Measurements from ENCODE around the gene SETD7.
A peak's percentile ranks its signal among the peaks of the same experiment; 100 is the strongest.

SETD7 gene

GRCh38 chr4:139537292-139537691, 18.7 kb downstream of the SETD7 start:
- H3K27ac ChIP-seq (ENCODE audit: low read length), result no peak overlapping the region
- H3K36me3 ChIP-seq (ENCODE audit: control insufficient read depth in 1 of 2, insufficient read depth in 2 of 2, low read length in 2 of 2), result peaks cover 0 to 9% of the 10 kb centered on the region in 2 donors
- H3K4me3 ChIP-seq (ENCODE audit: low read depth in 1 of 2, low read length in 2 of 2), result no peak overlapping the region
- no peaks in the 10 kb centered on the region for H3K9me3 ChIP-seq (ENCODE audit: control insufficient read depth in 1 of 2, low read length in 2 of 2)
- peaks cover 0 to 6% of the 10 kb centered on the region in 2 donors for H3K4me1 ChIP-seq (ENCODE audit: control insufficient read depth in 1 of 2, insufficient read depth in 2 of 2, low read length in 2 of 2)
- no peaks in the 10 kb centered on the region for H3K27me3 ChIP-seq (ENCODE audit: low read depth, low read length)

- H3K27me3 ChIP-seq (ENCODE audit: low read depth, low read length), result no peaks in the 10 kb centered on the region
- H3K4me3 ChIP-seq (ENCODE audit: low read depth in 1 of 2, low read length in 2 of 2), result no peak overlapping the region
- no peak overlapping the region for H3K27ac ChIP-seq (ENCODE audit: low read length)
- no peaks in the 10 kb centered on the region for H3K9me3 ChIP-seq (ENCODE audit: control insufficient read depth in 1 of 2, low read length in 2 of 2)
- H3K4me1 ChIP-seq (ENCODE audit: control insufficient read depth in 1 of 2, insufficient read depth in 2 of 2, low read length in 2 of 2), result peaks cover 0 to 6% of the 10 kb centered on the region in 2 donors
- peaks cover 5 to 9% of the 10 kb centered on the region in 2 donors for H3K36me3 ChIP-seq (ENCODE audit: control insufficient read depth in 1 of 2, insufficient read depth in 2 of 2, low read length in 2 of 2)
These were observed 20.2 kb downstream of the SETD7 start for GRCh38 chr4:139535871-139536234.

- Histone ChIP-seq H3K27ac (ENCODE audit: low read length) (no peak overlapping the region), H3K4me3 (ENCODE audit: low read depth in 1 of 2, low read length in 2 of 2) (no peak overlapping the region), H3K36me3 (ENCODE audit: control insufficient read depth in 1 of 2, insufficient read depth in 2 of 2, low read length in 2 of 2) (peaks cover 5 to 9% of the 10 kb centered on the region in 2 donors)
These were observed 20.7 kb downstream of the SETD7 start for GRCh38 chr4:139535228-139535870.

GRCh38 chr4:139534287-139534950, 21.6 kb downstream of the SETD7 start:
- no peak overlapping the region for H3K27ac ChIP-seq (ENCODE audit: low read length)

More at GRCh38 chr4:139535228-139535870, 20.7 kb downstream of the SETD7 start:
- Histone ChIP-seq H3K27me3 (ENCODE audit: low read depth, low read length) (no peaks in the 10 kb centered on the region), H3K9me3 (ENCODE audit: control insufficient read depth in 1 of 2, low read length in 2 of 2) (no peaks in the 10 kb centered on the region), H3K4me1 (ENCODE audit: control insufficient read depth in 1 of 2, insufficient read depth in 2 of 2, low read length in 2 of 2) (peaks cover 0 to 6% of the 10 kb centered on the region in 2 donors)

GRCh38 chr4:139533511-139533910, 22.5 kb downstream of the SETD7 start:
- H3K36me3 ChIP-seq (ENCODE audit: control insufficient read depth in 1 of 2, insufficient read depth in 2 of 2, low read length in 2 of 2), result peaks cover 6 to 9% of the 10 kb centered on the region in 2 donors

More at GRCh38 chr4:139534287-139534950, 21.6 kb downstream of the SETD7 start:
- Histone ChIP-seq H3K4me3 (ENCODE audit: low read depth in 1 of 2, low read length in 2 of 2) (no peak overlapping the region), H3K27me3 (ENCODE audit: low read depth, low read length) (no peaks in the 10 kb centered on the region), H3K4me1 (ENCODE audit: control insufficient read depth in 1 of 2, insufficient read depth in 2 of 2, low read length in 2 of 2) (peaks cover 0 to 6% of the 10 kb centered on the region in 2 donors), H3K9me3 (ENCODE audit: control insufficient read depth in 1 of 2, low read length in 2 of 2) (no peaks in the 10 kb centered on the region), H3K36me3 (ENCODE audit: control insufficient read depth in 1 of 2, insufficient read depth in 2 of 2, low read length in 2 of 2) (peaks cover 5 to 9% of the 10 kb centered on the region in 2 donors)

GRCh38 chr4:139532947-139533346, 23.1 kb downstream of the SETD7 start:
- Histone ChIP-seq H3K36me3 (ENCODE audit: control insufficient read depth in 1 of 2, insufficient read depth in 2 of 2, low read length in 2 of 2) (peaks cover 9 to 11% of the 10 kb centered on the region in 2 donors), H3K27me3 (ENCODE audit: low read depth, low read length) (no peaks in the 10 kb centered on the region), H3K4me3 (ENCODE audit: low read depth in 1 of 2, low read length in 2 of 2) (no peak overlapping the region), H3K4me1 (ENCODE audit: control insufficient read depth in 1 of 2, insufficient read depth in 2 of 2, low read length in 2 of 2) (peaks cover 0 to 6% of the 10 kb centered on the region in 2 donors), H3K9me3 (ENCODE audit: control insufficient read depth in 1 of 2, low read length in 2 of 2) (no peaks in the 10 kb centered on the region), H3K27ac (ENCODE audit: low read length) (no peak overlapping the region)

More at GRCh38 chr4:139533511-139533910, 22.5 kb downstream of the SETD7 start:
- Histone ChIP-seq H3K4me3 (ENCODE audit: low read depth in 1 of 2, low read length in 2 of 2) (no peak overlapping the region), H3K27me3 (ENCODE audit: low read depth, low read length) (no peaks in the 10 kb centered on the region), H3K27ac (ENCODE audit: low read length) (no peak overlapping the region), H3K4me1 (ENCODE audit: control insufficient read depth in 1 of 2, insufficient read depth in 2 of 2, low read length in 2 of 2) (peaks cover 0 to 6% of the 10 kb centered on the region in 2 donors), H3K9me3 (ENCODE audit: control insufficient read depth in 1 of 2, low read length in 2 of 2) (no peaks in the 10 kb centered on the region)

- Histone ChIP-seq H3K9me3 (ENCODE audit: control insufficient read depth in 1 of 2, low read length in 2 of 2) (no peaks in the 10 kb centered on the region), H3K4me3 (ENCODE audit: low read depth in 1 of 2, low read length in 2 of 2) (no peak overlapping the region), H3K36me3 (ENCODE audit: control insufficient read depth in 1 of 2, insufficient read depth in 2 of 2, low read length in 2 of 2) (peaks cover 14 to 21% of the 10 kb centered on the region in 2 donors), H3K4me1 (ENCODE audit: control insufficient read depth in 1 of 2, insufficient read depth in 2 of 2, low read length in 2 of 2) (peaks cover 0 to 6% of the 10 kb centered on the region in 2 donors), H3K27ac (ENCODE audit: low read length) (no peak overlapping the region), H3K27me3 (ENCODE audit: low read depth, low read length) (no peaks in the 10 kb centered on the region)
These were observed 25.1 kb downstream of the SETD7 start for GRCh38 chr4:139530833-139531427.

- Histone ChIP-seq H3K27ac (ENCODE audit: low read length) (peak overlapping the region; percentile 4), H3K9me3 (ENCODE audit: control insufficient read depth in 1 of 2, low read length in 2 of 2) (no peaks in the 10 kb centered on the region), H3K27me3 (ENCODE audit: low read depth, low read length) (no peaks in the 10 kb centered on the region), H3K36me3 (ENCODE audit: control insufficient read depth in 1 of 2, insufficient read depth in 2 of 2, low read length in 2 of 2) (peaks cover 13 to 27% of the 10 kb centered on the region in 2 donors), H3K4me1 (ENCODE audit: control insufficient read depth in 1 of 2, insufficient read depth in 2 of 2, low read length in 2 of 2) (no peaks in the 10 kb centered on the region), H3K4me3 (ENCODE audit: low read depth in 1 of 2, low read length in 2 of 2) (no peak overlapping the region)
These were observed 27.5 kb downstream of the SETD7 start for GRCh38 chr4:139528377-139529005.

GRCh38 chr4:139526928-139527327, 29.1 kb downstream of the SETD7 start:
- Histone ChIP-seq H3K36me3 (ENCODE audit: control insufficient read depth in 1 of 2, insufficient read depth in 2 of 2, low read length in 2 of 2) (peaks cover 10 to 28% of the 10 kb centered on the region in 2 donors), H3K4me1 (ENCODE audit: control insufficient read depth in 1 of 2, insufficient read depth in 2 of 2, low read length in 2 of 2) (no peaks in the 10 kb centered on the region), H3K9me3 (ENCODE audit: control insufficient read depth in 1 of 2, low read length in 2 of 2) (no peaks in the 10 kb centered on the region), H3K27me3 (ENCODE audit: low read depth, low read length) (no peaks in the 10 kb centered on the region), H3K4me3 (ENCODE audit: low read depth in 1 of 2, low read length in 2 of 2) (no peak overlapping the region), H3K27ac (ENCODE audit: low read length) (no peak overlapping the region)

GRCh38 chr4:139525414-139525813, 30.6 kb downstream of the SETD7 start:
- Histone ChIP-seq H3K27me3 (ENCODE audit: low read depth, low read length) (no peaks in the 10 kb centered on the region), H3K36me3 (ENCODE audit: control insufficient read depth in 1 of 2, insufficient read depth in 2 of 2, low read length in 2 of 2) (peaks cover 17 to 36% of the 10 kb centered on the region in 2 donors), H3K4me1 (ENCODE audit: control insufficient read depth in 1 of 2, insufficient read depth in 2 of 2, low read length in 2 of 2) (no peaks in the 10 kb centered on the region), H3K9me3 (ENCODE audit: control insufficient read depth in 1 of 2, low read length in 2 of 2) (no peaks in the 10 kb centered on the region), H3K4me3 (ENCODE audit: low read depth in 1 of 2, low read length in 2 of 2) (no peak overlapping the region), H3K27ac (ENCODE audit: low read length) (no peak overlapping the region)

GRCh38 chr4:139524062-139524631, 31.9 kb downstream of the SETD7 start:
- Histone ChIP-seq H3K4me1 (ENCODE audit: control insufficient read depth in 1 of 2, insufficient read depth in 2 of 2, low read length in 2 of 2) (no peaks in the 10 kb centered on the region), H3K27me3 (ENCODE audit: low read depth, low read length) (no peaks in the 10 kb centered on the region), H3K27ac (ENCODE audit: low read length) (no peak overlapping the region), H3K9me3 (ENCODE audit: control insufficient read depth in 1 of 2, low read length in 2 of 2) (no peaks in the 10 kb centered on the region), H3K4me3 (ENCODE audit: low read depth in 1 of 2, low read length in 2 of 2) (no peak overlapping the region), H3K36me3 (ENCODE audit: control insufficient read depth in 1 of 2, insufficient read depth in 2 of 2, low read length in 2 of 2) (peaks cover 29 to 46% of the 10 kb centered on the region in 2 donors)

Measured in muscle layer of duodenum (tissue), 2 donors.